Immature natural killer cell (primary cell): Measurements from ENCODE around the gene GLMP. TPM values are rescaled to one million over a fixed set of nuclear protein-coding genes. Genes with fewer than 3 reads are reported as not detected.

Source experiments
- DNase-seq, 3 donors: peaks; one replicate each; pipeline ENCODE4 v3.0.0; 2022; ENCODE audit warnings: mixed read lengths in 1 of 3
- H3K27ac Mint-ChIP-seq, 6 donors: one replicate each; pipeline ENCODE4 v1.8.0; 2020; ENCODE audit warnings: mixed read lengths in 6 of 6, mild to moderate bottlenecking in 5 of 6, inconsistent platforms in 4 of 6, moderate library complexity in 3 of 6
- H3K27me3 Mint-ChIP-seq, 3 donors: one replicate each; pipeline ENCODE4 v1.8.0; 2020 to 2021; ENCODE audit warnings: low read depth in 3 of 3, mild to moderate bottlenecking in 3 of 3, mixed read lengths in 3 of 3, moderate library complexity in 3 of 3, inconsistent platforms in 1 of 3
- H3K36me3 Mint-ChIP-seq, 3 donors: one replicate each; pipeline ENCODE4 v1.8.0; 2020; ENCODE audit warnings: mixed read lengths in 3 of 3, inconsistent platforms in 2 of 3, mild to moderate bottlenecking in 2 of 3
- H3K4me1 Mint-ChIP-seq, 2 donors: one replicate each; pipeline ENCODE4 v1.8.0; 2020; ENCODE audit warnings: inconsistent platforms in 2 of 2, mild to moderate bottlenecking in 2 of 2, mixed read lengths in 2 of 2, moderate library complexity in 1 of 2
- H3K4me3 Mint-ChIP-seq, 5 donors: one replicate each; pipeline ENCODE4 v1.8.0; 2020; ENCODE audit warnings: mild to moderate bottlenecking in 5 of 5, mixed read lengths in 5 of 5, inconsistent platforms in 3 of 5, moderate library complexity in 3 of 5
- H3K9me3 Mint-ChIP-seq, 6 donors: one replicate each; pipeline ENCODE4 v1.8.0; 2020; ENCODE audit warnings: mild to moderate bottlenecking in 6 of 6, mixed read lengths in 6 of 6, inconsistent platforms in 4 of 6, moderate library complexity in 3 of 6
- polyA plus RNA-seq, 3 donors: library from polyadenylated mRNA; unstranded; fragments of 300-500 nt; fragmentation: Illumina TruSeq; gene quantifications; one replicate each; pipeline ENCODE4 v1.2.3, GENCODE V29; 2021

The GLMP gene
- polyA plus RNA-seq, 3 donors from 2014 or later, result 22.6 to 27.2 (median 26.3) TPM

GRCh38 chr1:156242738-156243137 lies 52.7 kb downstream of the GLMP start:
- Mint-ChIP-seq H3K4me3 (no peak overlapping the region), H3K36me3 (peaks cover 5 to 12% (median 6%) of the 10 kb centered on the region in 3 donors), H3K27ac (no peak overlapping the region), H3K9me3 (no peaks in the 10 kb centered on the region), H3K27me3 (peaks cover 1 to 4% (median 2%) of the 10 kb centered on the region in 3 donors), H3K4me1 (peaks cover 16% of the 10 kb centered on the region in 2 donors)
- DNase-seq, result no peak

Other genes with a start within 250 kb of the GLMP start
- 10 to 100 TPM in 1 of 3 donors, 1 to 10 TPM in 2; 5.0 to 10.8 (median 7.6) TPM for gene UBQLN4, start 241.9 kb downstream of the GLMP start, polyA plus RNA-seq
- 100 to 1,000 TPM; 144 to 204 (median 160) TPM for gene LAMTOR2, start 240.9 kb downstream of the GLMP start, polyA plus RNA-seq
- not detected for gene RAB25, start 234.5 kb downstream of the GLMP start, polyA plus RNA-seq
- not detected for gene MEX3A, start 213.2 kb downstream of the GLMP start, polyA plus RNA-seq
- gene LMNA, start 181.0 kb downstream of the GLMP start, polyA plus RNA-seq, result 10 to 100 TPM in 2 of 3 donors, 1 to 10 TPM in 1; 4.4 to 14.0 (median 10.3) TPM
- gene SEMA4A, start 142.1 kb downstream of the GLMP start, polyA plus RNA-seq, result 10 to 100 TPM in 1 of 3 donors, 1 to 10 TPM in 2; 2.5 to 12.4 (median 3.2) TPM
- gene SLC25A44, start 101.6 kb downstream of the GLMP start, polyA plus RNA-seq, result 10 to 100 TPM in 2 of 3 donors, 1 to 10 TPM in 1; 5.5 to 21.5 (median 12.1) TPM
- gene PMF1, start 82.7 kb downstream of the GLMP start, polyA plus RNA-seq, result 100 to 1,000 TPM in 2 of 3 donors, 10 to 100 TPM in 1; 67.3 to 122 (median 100) TPM
- gene BGLAP, start 53.5 kb downstream of the GLMP start, polyA plus RNA-seq, result not detected
- gene PAQR6, start 47.6 kb downstream of the GLMP start, polyA plus RNA-seq, result 1 to 10 TPM; 1.3 to 2.5 (median 2.1) TPM
- gene SMG5, start 12.9 kb downstream of the GLMP start, polyA plus RNA-seq, result 10 to 100 TPM in 1 of 3 donors, 1 to 10 TPM in 2; 3.8 to 29.4 (median 8.5) TPM
- 1 to 10 TPM; 2.0 to 6.5 (median 2.7) TPM for gene TMEM79, start 11.4 kb downstream of the GLMP start, polyA plus RNA-seq
- gene VHLL, start 3.6 kb upstream of the GLMP start, polyA plus RNA-seq, result not detected
- 100 to 1,000 TPM; 174 to 225 (median 177) TPM for gene CCT3, start 42.6 kb upstream of the GLMP start, polyA plus RNA-seq
- under 1 TPM in 1 of 3 donors, not detected in 2; 0.62 TPM for gene TSACC, start 42.8 kb upstream of the GLMP start, polyA plus RNA-seq
- gene RHBG, start 73.5 kb upstream of the GLMP start, polyA plus RNA-seq, result not detected
- gene MEF2D, start 205.1 kb upstream of the GLMP start, polyA plus RNA-seq, result 10 to 100 TPM in 1 of 3 donors, 1 to 10 TPM in 2; 5.0 to 22.8 (median 6.0) TPM